ENCODE measurements around the gene JAG2.

Gene JAG2

DNA sequence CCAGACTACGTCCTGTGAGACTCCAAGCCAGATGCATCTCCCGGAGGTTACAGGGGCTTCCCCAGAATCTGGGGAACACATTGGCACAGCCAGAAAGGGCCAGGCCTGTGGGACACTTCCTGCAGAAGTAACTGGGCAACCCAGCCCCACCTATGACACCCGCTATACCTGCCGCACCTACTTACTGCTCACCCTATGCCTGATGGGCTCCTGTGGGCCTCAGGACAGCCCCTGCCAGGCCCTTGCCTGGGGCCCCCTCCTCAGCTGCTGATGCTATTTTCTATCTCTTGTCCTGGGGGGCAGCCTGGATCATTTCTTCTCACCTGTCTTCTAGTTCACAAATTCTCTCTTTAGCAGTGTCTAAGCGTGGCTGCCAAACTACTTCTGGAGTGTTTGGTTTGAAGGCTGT is 28.7 kb downstream of the JAG2 start:
- CTCF ChIA-PET = interaction anchor here (0.7 to 0.9 kb wide), 2 partner anchors 50 to 137 kb away, joined by 3 read pairs; no protein-coding TSS in a partner anchor
- no peak overlapping the region for H3K27ac ChIP-seq
- no peak for DNase-seq (ENCODE audit: low spot score)
- TF ChIP-seq, protein P1, sequence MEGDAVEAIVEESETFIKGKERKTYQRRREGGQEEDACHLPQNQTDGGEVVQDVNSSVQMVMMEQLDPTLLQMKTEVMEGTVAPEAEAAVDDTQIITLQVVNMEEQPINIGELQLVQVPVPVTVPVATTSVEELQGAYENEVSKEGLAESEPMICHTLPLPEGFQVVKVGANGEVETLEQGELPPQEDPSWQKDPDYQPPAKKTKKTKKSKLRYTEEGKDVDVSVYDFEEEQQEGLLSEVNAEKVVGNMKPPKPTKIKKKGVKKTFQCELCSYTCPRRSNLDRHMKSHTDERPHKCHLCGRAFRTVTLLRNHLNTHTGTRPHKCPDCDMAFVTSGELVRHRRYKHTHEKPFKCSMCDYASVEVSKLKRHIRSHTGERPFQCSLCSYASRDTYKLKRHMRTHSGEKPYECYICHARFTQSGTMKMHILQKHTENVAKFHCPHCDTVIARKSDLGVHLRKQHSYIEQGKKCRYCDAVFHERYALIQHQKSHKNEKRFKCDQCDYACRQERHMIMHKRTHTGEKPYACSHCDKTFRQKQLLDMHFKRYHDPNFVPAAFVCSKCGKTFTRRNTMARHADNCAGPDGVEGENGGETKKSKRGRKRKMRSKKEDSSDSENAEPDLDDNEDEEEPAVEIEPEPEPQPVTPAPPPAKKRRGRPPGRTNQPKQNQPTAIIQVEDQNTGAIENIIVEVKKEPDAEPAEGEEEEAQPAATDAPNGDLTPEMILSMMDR (conservative IDR thresholded peaks at IDR 0.05; ENCODE audit: low read depth) = no peak
- POLR2A ChIA-PET (ENCODE audit: low non-redundant PET) = no interaction called here

DNA sequence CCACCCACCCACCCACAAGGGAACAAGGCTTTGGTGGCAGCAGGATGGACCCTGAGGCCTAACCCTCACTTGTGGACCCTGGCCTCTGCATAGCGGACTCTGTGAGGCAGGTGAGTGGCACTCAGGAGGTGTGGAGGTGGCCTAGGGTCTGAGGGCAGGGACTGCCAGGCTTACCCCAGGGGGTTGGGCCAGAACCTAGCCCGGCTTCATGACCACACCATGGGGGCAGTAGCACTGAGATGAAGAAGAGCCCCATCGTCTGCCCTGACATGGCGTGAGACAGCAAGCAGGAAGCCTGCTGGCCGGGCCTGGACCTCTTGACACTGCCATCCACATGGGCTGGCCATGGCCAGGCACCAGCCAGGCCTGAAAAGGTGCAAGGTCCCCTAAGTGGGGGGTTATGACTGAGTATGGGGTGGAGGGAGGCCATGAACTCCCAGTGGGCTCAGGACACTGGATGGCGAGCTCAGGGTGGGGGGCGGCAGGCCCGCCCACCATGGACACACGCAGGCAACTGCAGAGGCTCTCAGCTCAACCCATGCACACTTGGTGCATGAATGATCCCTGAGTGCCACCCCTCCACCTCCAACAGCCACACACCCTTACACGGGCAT is 29.3 kb downstream of the JAG2 start:
- POLR2A ChIA-PET (ENCODE audit: low non-redundant PET) = no interaction called here
- TF ChIP-seq, protein P1 (conservative IDR thresholded peaks at IDR 0.05; ENCODE audit: low read depth) = no peak
- DNase-seq (ENCODE audit: low spot score) = no peak
- no peak overlapping the region for H3K27ac ChIP-seq
- CTCF ChIA-PET = interaction anchor here (0.7 to 0.9 kb wide), 2 partner anchors 49 to 136 kb away, joined by 3 read pairs; no protein-coding TSS in a partner anchor

DNA sequence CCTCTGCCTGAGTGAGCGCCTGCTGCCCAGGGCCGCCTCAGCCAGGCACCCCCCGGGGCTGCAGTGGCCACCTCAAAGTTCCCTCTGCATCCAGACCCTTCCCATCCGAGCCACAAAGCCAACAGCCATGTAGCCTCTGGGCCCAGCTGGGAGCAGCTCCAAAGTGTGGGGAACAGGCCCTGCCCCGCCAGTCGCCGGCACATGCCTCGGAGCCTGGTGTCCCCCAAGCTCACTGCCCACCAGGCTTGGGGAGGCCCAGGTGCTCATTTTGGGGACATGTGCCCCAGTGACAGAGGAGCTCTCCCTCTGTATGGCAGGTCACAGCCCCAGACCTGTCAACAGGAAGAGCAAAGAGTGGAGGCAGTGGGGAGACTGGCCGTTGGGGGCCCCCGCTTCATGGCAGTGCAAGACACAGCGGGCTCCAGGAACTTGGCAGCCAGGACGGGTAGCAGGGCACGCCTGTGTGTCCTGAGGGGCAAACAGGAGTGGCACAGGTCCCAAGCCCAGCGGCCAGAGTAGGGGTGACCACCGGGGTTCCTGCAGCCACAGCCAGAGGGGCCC is 29.9 kb downstream of the JAG2 start:
- CTCF ChIA-PET = no interaction called here

DNA sequence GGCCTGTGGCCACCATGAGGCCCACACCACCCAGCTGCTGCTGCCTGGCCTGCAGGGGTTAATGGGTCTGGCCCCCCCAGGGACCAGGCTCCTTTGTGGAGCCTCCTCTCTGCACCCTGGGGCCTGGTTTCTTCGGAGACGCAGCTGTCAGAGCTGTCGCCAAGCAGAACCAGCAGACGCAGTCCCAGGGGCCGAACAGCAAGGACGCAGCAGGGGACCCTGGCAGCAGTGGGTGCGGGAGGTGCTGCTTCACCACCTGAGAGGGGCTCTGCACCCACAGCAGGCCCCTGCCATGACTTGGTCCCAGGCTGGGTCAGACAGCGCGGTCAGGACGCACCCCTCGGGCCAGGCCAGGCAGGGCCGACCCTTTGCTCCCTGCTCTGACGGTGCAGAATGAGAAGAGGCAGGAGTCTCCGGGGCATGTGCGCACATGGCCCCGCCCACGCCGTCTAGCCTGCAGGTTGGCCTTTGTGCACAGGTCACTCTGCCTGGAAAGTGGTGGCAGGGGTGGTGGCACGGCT is 30.5 kb downstream of the JAG2 start:
- DNase-seq (ENCODE audit: low spot score) = no peak
- H3K27ac ChIP-seq = no peak overlapping the region
- TF ChIP-seq, protein P1 (conservative IDR thresholded peaks at IDR 0.05; ENCODE audit: low read depth) = no peak
- ChIA-PET POLR2A (ENCODE audit: low non-redundant PET) (no interaction called here), CTCF (no interaction called here)

More for the DNA sequence above, 29.9 kb downstream of the JAG2 start:
- no peak for DNase-seq (ENCODE audit: low spot score)
- H3K27ac ChIP-seq = no peak overlapping the region
- TF ChIP-seq, protein P1 (conservative IDR thresholded peaks at IDR 0.05; ENCODE audit: low read depth) = no peak
- POLR2A ChIA-PET (ENCODE audit: low non-redundant PET) = no interaction called here

DNA sequence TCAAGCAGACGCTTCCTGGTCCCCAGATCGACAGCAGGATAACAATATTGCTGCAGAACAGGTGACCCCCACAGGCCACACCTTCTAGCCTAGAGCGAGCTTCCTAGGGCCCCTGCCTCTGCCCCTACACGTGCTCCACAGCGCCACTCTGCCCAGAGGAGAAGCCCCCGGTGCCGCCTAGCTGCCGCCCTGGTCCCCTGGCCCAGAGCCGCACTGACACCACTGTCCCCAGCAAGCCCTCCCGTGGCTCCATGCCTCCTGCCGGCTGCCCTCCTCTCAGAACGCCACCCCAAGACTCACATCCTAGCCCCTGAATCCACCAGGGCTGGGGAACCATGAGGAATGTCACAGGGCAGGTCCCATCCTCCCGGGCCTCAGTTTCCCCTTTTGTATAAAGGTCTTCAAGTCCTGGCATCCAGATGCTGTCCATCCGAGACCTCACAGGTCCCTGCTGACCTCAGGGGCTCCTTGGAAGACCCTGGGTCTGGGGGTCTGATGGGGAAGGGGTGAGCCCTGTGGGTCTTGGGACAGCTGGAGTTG is 31.0 kb downstream of the JAG2 start:
- H3K27ac ChIP-seq = no peak overlapping the region
- ChIA-PET CTCF (interaction anchor here (1.4 kb wide), 1 partner anchor 47 kb away, joined by 4 read pairs; no protein-coding TSS in a partner anchor), POLR2A (ENCODE audit: low non-redundant PET) (no interaction called here)
- TF ChIP-seq, protein P1 (conservative IDR thresholded peaks at IDR 0.05; ENCODE audit: low read depth) = no peak
- no peak for DNase-seq (ENCODE audit: low spot score)

DNA sequence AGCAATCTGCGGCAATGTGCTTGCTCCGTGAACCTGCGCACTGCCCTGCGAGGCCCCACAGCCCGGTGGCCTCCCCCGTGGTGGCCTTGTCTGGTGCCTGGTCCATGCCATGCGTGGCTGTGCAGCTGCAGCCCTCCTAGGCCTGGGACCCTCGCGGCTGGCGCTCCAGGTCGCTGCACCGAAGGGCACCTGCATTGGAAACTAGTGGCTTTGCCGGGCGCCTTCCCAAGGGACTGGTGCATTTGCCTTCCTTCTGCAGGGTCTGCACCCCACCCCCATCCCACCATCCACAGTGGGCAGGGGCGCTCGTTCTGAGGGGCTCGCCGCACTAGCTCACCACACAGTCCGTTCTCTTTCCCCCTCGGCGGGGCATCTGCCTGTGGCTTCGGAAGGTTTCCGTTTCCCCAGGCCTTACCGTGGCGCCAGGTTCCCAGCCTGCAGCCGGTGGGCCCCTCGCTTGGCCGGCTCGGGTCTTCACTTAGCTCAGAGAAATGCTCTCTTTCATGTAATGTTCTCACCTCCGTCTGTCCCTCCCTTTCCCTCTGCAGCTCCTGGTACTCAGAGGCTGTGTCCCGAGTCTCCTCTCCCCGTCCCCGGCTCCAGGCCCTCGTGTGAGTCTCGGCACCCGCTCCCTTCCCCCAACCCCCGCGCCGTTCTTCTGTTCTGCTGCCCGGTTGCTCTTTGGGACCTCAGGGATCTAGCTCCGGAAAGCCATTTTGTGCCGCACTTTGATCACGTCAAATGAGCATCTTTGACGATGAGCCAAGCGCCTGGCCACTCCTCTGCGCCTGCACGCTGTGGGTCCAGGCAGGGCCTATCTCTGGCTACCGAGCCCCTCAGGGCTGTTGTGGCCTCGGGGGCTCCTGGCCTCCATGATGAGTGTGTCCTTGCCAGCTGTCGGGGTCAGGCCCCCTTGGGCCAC is 31.9 kb downstream of the JAG2 start:
- no peak for DNase-seq (ENCODE audit: low spot score)
- TF ChIP-seq, protein P1 (conservative IDR thresholded peaks at IDR 0.05; ENCODE audit: low read depth) = no peak
- POLR2A ChIA-PET (ENCODE audit: low non-redundant PET) = no interaction called here
- no peak overlapping the region for H3K27ac ChIP-seq
- CTCF ChIA-PET = interaction anchor here (1.4 kb wide), 1 partner anchor 46 kb away, joined by 4 read pairs; no protein-coding TSS in a partner anchor

Measured in RWPE1 (cell line).